Heart left ventricle (tissue), 13 donors: ENCODE results near the gene SEMA3F.

Experiments used
- POLR2A ChIP-seq, 2 donors: fragments of 450-650 bp; IDR thresholded peaks; one replicate each; pipeline ENCODE4 v1.6.1; 2017; ENCODE audit warnings: antibody characterized with exemption in 2 of 2, mild to moderate bottlenecking in 2 of 2, moderate library complexity in 2 of 2
- TF ChIP-seq, protein P1 (sequence below), 12 donors: fragments of 200-600 bp; sonication (generic) in 4 of 12; IDR thresholded peaks; one replicate each; pipeline versions ENCODE4 v1.5.0 to v1.8.0; 2018 to 2022; ENCODE audit warnings: antibody characterized with exemption in 12 of 12, mild to moderate bottlenecking in 5 of 12
- donor health status: ischemic (EF 13 %, LVEDD 7.1; RV severe dilation, severe dysfunction).
- donor health status: DM: no; HTN: yes; CAD: no.
- donor health status: DM: no; HTN: no; CAD: no.
- donor health status: ischemic (EF 25% LVEDD 6.9; RV normal size, moderate dysfunction).
- donor health status: ischemic (EF 25% LVEDD 5.7; RV mildly dilated, moderate dysfunction).
- donor health status: ischemic (EF 35%, LVEDD 5.7; RV mildly dilated, moderate dysfunction).
- donor health status: nonischemic (EF 11% LVEDD 7.7; RV severe dilation, severe dysfunction).
- donor health status: DM: yes; HTN: yes; CAD: no.
- donor health status: PGD.
- donor health status: ischemic (EF 29% LVEDD 5.4; RV normal size, mild dysfunction).
- donor health status: nonischemic (EF 23%, LVEDD 6.1; RV moderate dilation, normal function).

DNA sequence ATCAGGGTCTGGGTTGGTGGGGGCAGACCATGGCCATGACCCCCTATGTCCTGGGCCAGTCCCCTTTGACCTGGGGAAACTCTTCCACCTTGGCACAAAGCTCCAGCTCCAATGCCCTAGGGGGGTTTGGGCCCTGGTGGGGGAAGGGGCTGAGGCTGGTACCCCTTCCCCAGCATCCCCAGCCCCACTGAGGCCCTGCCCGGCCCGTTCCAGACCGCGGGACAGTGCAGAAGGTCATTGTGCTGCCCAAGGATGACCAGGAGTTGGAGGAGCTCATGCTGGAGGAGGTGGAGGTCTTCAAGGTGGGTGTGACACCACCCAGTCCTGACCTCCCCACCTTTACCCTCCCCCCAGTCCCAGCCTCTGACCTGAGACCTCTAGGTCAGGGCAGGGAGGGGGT lies 30.1 kb downstream of the SEMA3F start:
- TF ChIP-seq, protein P1, sequence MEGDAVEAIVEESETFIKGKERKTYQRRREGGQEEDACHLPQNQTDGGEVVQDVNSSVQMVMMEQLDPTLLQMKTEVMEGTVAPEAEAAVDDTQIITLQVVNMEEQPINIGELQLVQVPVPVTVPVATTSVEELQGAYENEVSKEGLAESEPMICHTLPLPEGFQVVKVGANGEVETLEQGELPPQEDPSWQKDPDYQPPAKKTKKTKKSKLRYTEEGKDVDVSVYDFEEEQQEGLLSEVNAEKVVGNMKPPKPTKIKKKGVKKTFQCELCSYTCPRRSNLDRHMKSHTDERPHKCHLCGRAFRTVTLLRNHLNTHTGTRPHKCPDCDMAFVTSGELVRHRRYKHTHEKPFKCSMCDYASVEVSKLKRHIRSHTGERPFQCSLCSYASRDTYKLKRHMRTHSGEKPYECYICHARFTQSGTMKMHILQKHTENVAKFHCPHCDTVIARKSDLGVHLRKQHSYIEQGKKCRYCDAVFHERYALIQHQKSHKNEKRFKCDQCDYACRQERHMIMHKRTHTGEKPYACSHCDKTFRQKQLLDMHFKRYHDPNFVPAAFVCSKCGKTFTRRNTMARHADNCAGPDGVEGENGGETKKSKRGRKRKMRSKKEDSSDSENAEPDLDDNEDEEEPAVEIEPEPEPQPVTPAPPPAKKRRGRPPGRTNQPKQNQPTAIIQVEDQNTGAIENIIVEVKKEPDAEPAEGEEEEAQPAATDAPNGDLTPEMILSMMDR (IDR thresholded peaks at IDR 0.05): no peak
- TF ChIP-seq POLR2A (IDR thresholded peaks at IDR 0.05): no peak
